ENCODE data around the gene ANG. TPM values are rescaled to one million over a fixed set of nuclear protein-coding genes. Genes with fewer than 3 reads are reported as not detected.
"Not testable (repeated sequence)": the region's sequence is repeated elsewhere in the genome, so short reads cannot be mapped to it uniquely, and the experiment has no call there.

ANG gene
- total RNA-seq, 1 experiment from 2014 or later = 1.7 TPM

DNA sequence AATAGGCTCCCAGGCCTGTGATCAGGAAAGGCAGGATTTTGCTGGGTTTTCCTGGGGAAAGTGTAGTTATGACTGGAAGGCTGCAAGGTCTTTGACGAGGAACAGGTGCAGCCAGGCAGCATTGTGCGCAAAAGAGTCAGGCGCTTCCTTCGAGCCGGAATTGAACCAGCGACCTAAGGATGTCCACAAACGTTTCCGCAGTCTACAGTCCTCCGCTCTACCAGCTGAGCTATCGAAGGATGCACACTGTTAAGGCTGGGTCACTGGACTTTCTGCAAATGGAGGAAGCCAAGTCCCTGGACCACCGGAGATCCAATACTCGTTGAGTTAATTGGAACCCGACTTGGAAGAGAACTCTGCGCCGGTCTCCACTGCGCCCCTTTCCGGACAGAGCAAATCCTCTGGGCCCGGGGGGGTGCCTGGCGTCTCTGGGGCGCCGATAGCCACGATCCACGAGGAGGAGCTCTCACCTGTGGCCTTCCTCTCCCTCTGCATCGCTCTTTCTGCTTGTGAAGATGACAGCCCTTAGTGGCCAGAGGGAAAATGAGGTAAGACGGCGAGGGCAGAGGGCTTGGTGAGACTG, 28.7 kb upstream of the ANG start:
- H3K9me3 Mint-ChIP-seq (ENCODE audit: unreplicated experiment) = no peaks in the 10 kb centered on the region
- POLR2A ChIA-PET = no interaction called here
- H3K36me3 Mint-ChIP-seq (ENCODE audit: insufficient read depth, unreplicated experiment) = no peaks in the 10 kb centered on the region
- BruUV-seq (replicated peaks) = no TSS peak
- no peak overlapping the region for H3K27ac Mint-ChIP-seq (ENCODE audit: low read depth, unreplicated experiment)
- intact Hi-C loops (cut with micrococcal nuclease) = no loop called here
- H3K27me3 Mint-ChIP-seq (ENCODE audit: insufficient read depth, unreplicated experiment) = peaks cover 25% of the 10 kb centered on the region
- H3K4me3 Mint-ChIP-seq (ENCODE audit: unreplicated experiment) = no peak overlapping the region
- CTCF ChIA-PET = interaction anchor here (1.2 to 1.3 kb wide), 2 partner anchors 30 to 51 kb away, joined by 4 read pairs; no protein-coding TSS in a partner anchor
- DNase-seq (ENCODE audit: unreplicated experiment) = no peak
- H3K4me1 Mint-ChIP-seq (ENCODE audit: insufficient read depth, unreplicated experiment) = peaks cover 13% of the 10 kb centered on the region
- TF ChIP-seq, protein P1, sequence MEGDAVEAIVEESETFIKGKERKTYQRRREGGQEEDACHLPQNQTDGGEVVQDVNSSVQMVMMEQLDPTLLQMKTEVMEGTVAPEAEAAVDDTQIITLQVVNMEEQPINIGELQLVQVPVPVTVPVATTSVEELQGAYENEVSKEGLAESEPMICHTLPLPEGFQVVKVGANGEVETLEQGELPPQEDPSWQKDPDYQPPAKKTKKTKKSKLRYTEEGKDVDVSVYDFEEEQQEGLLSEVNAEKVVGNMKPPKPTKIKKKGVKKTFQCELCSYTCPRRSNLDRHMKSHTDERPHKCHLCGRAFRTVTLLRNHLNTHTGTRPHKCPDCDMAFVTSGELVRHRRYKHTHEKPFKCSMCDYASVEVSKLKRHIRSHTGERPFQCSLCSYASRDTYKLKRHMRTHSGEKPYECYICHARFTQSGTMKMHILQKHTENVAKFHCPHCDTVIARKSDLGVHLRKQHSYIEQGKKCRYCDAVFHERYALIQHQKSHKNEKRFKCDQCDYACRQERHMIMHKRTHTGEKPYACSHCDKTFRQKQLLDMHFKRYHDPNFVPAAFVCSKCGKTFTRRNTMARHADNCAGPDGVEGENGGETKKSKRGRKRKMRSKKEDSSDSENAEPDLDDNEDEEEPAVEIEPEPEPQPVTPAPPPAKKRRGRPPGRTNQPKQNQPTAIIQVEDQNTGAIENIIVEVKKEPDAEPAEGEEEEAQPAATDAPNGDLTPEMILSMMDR (IDR thresholded peaks at IDR 0.05; ENCODE audit: unreplicated experiment) = no peak

DNA sequence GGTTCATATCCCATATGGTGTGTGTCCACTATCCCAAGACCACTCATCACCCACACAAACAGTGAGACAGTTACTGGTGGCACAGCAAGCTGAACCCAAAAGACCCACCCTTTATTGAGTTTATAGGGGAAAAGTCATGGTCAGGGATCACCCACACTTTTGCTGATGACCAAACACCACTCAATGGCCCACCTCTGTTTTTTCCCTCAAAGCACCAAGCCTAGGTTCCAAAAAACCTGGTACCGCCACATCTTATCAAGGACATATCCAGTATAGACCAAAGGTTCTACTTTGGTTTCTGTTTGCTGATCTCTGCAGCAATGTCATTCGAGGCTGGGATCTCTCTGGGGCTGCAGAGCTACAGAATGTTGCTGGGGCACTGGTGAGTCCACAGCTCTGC, 27.4 kb upstream of the ANG start:
- Mint-ChIP-seq H3K4me1 (ENCODE audit: insufficient read depth, unreplicated experiment) (peaks cover 13% of the 10 kb centered on the region), H3K9me3 (ENCODE audit: unreplicated experiment) (no peaks in the 10 kb centered on the region), H3K4me3 (ENCODE audit: unreplicated experiment) (no peak overlapping the region), H3K27ac (ENCODE audit: low read depth, unreplicated experiment) (no peak overlapping the region), H3K27me3 (ENCODE audit: insufficient read depth, unreplicated experiment) (peaks cover 12% of the 10 kb centered on the region), H3K36me3 (ENCODE audit: insufficient read depth, unreplicated experiment) (no peaks in the 10 kb centered on the region)
- TF ChIP-seq, protein P1 (IDR thresholded peaks at IDR 0.05; ENCODE audit: unreplicated experiment) = no peak
- BruUV-seq (replicated peaks) = no TSS peak
- intact Hi-C loops (cut with micrococcal nuclease) = no loop called here
- no peak for DNase-seq (ENCODE audit: unreplicated experiment)
- CTCF ChIA-PET = interaction anchor here (2.2 kb wide), 1 partner anchor 30 kb away, joined by 8 read pairs; no protein-coding TSS in a partner anchor
- POLR2A ChIA-PET = interaction anchor here (0.6 kb wide), 1 partner anchor 11 kb away, joined by 3 read pairs; no protein-coding TSS in a partner anchor

GRCh38 chr14:20662968-20663732, 25.4 kb upstream of the ANG start:
- peaks cover 13% of the 10 kb centered on the region for H3K4me1 Mint-ChIP-seq (ENCODE audit: insufficient read depth, unreplicated experiment)
- POLR2A ChIA-PET = interaction anchor here (3.6 kb wide), 1 partner anchor 19 kb away, joined by 22 read pairs; no protein-coding TSS in a partner anchor
- intact Hi-C loops (cut with micrococcal nuclease) = loop anchor here (1.0 kb wide), 2 partner anchors 18 to 28 kb away; no protein-coding TSS in a partner anchor
- no peaks in the 10 kb centered on the region for H3K9me3 Mint-ChIP-seq (ENCODE audit: unreplicated experiment)
- no peak overlapping the region for H3K27ac Mint-ChIP-seq (ENCODE audit: low read depth, unreplicated experiment)
- H3K27me3 Mint-ChIP-seq (ENCODE audit: insufficient read depth, unreplicated experiment) = peaks cover 18% of the 10 kb centered on the region
- DNase-seq (ENCODE audit: unreplicated experiment) = peak; percentile 67
- CTCF ChIA-PET = interaction anchor here (0.6 to 2.2 kb wide), 8 partner anchors 17 to 412 kb away, joined by 3 to 8 read pairs (median 4); partner anchors contain the start of gene RNASE4
- no peaks in the 10 kb centered on the region for H3K36me3 Mint-ChIP-seq (ENCODE audit: insufficient read depth, unreplicated experiment)
- TF ChIP-seq, protein P1 (IDR thresholded peaks at IDR 0.05; ENCODE audit: unreplicated experiment) = peak; percentile 45
- peak overlapping the region; percentile 65 for H3K4me3 Mint-ChIP-seq (ENCODE audit: unreplicated experiment)
- no TSS peak for BruUV-seq (replicated peaks)

- POLR2A ChIA-PET; BruUV-seq (replicated peaks); H3K36me3 Mint-ChIP-seq (ENCODE audit: insufficient read depth, unreplicated experiment); DNase-seq (ENCODE audit: unreplicated experiment); H3K27ac Mint-ChIP-seq (ENCODE audit: low read depth, unreplicated experiment); H3K4me3 Mint-ChIP-seq (ENCODE audit: unreplicated experiment); H3K9me3 Mint-ChIP-seq (ENCODE audit: unreplicated experiment); intact Hi-C loops (cut with micrococcal nuclease): not testable (repeated sequence)
- CTCF ChIA-PET = interaction anchor here (0.6 to 0.7 kb wide), 2 partner anchors 19 to 1379 kb away, joined by 3 to 5 read pairs; no protein-coding TSS in a partner anchor
- Mint-ChIP-seq H3K4me1 (ENCODE audit: insufficient read depth, unreplicated experiment) (peaks cover 13% of the 10 kb centered on the region), H3K27me3 (ENCODE audit: insufficient read depth, unreplicated experiment) (peaks cover 27% of the 10 kb centered on the region)
Observed at GRCh38 chr14:20666400-20666961, 22.1 kb upstream of the ANG start.
